HepG2 (cell line): ENCODE data around the gene SIDT1. TPM values are rescaled to one million over a fixed set of nuclear protein-coding genes. Genes with fewer than 3 reads are reported as not detected.

Experiments
- ATAC-seq: fragments of 200-7000 bp; cut with Tn5 transposase; 3 replicates; pipeline ENCODE4 v1.9.1; 2020; ENCODE audit warnings: mild to moderate bottlenecking, moderate library complexity
- BruUV-seq: library from RNA; stranded (reverse); fragments of 400-500 nt; replicated peaks from 2 replicates; lab custom pipeline; 2021; lab: Mats Ljungman, UMichigan
- CTCF ChIA-PET: fragments of 300-600 bp; formaldehyde crosslinking; extraction: SDS; loops from one replicate; lab custom pipeline; 2021; ENCODE audit warnings: low total read pairs, inconsistent platforms, low intra/inter-chr PET ratio; lab: Yijun Ruan, JAX
- POLR2A ChIA-PET: fragments of 350-600 bp; sonication (Branson Sonifier 250); formaldehyde crosslinking; loops from one replicate; lab custom pipeline; 2020; ENCODE audit warnings: antibody characterized with exemption, inconsistent platforms; lab: Yijun Ruan, JAX
- DNase-seq: peaks from one replicate; pipeline ENCODE4 v3.0.0-alpha.2; 2015; ENCODE audit warnings: low spot score
- FAIRE-seq: peaks from 3 replicates; lab custom pipeline; 2011; peaks lifted over from hg19 to GRCh38; lab: Jason Lieb, UNC
- H2AFZ ChIP-seq: one replicate; pipeline ENCODE4 v1.6.1; 2011; ENCODE audit warnings: low read length, inconsistent platforms
- H3K27ac ChIP-seq: fragments of 300-600 bp; 3 replicates; pipeline ENCODE4 v1.8.0; 2011; ENCODE audit warnings: mixed run types, mild to moderate bottlenecking, mixed read lengths, low read length, inconsistent platforms; ENCODE audit not compliant: insufficient read depth; ENCODE audit errors: extremely low read length
- H3K27me3 ChIP-seq, 2 experiments: fragments of 200-600 bp in 1 of 2; 2 replicates in 1 of 2; 3 replicates in 1 of 2; pipeline versions ENCODE4 v1.6.0 to v1.8.0; 2011; ENCODE audit warnings: low read length in 2 of 2, mild to moderate bottlenecking in 2 of 2, moderate library complexity in 2 of 2, inconsistent platforms in 1 of 2; ENCODE audit not compliant: insufficient read depth in 2 of 2, control insufficient read depth in 1 of 2
- H3K36me3 ChIP-seq, 2 experiments: fragments of 200-600 bp in 1 of 2; replicated peaks in 1 of 2; 2 replicates in 1 of 2; 3 replicates in 1 of 2; pipeline versions ENCODE4 v1.5.1 to v1.8.0; 2011; ENCODE audit warnings: low read length in 2 of 2, inconsistent platforms in 1 of 2; ENCODE audit not compliant: insufficient read depth in 2 of 2, control insufficient read depth in 1 of 2
- H3K4me1 ChIP-seq: 2 replicates; pipeline ENCODE4 v1.5.1; 2012; ENCODE audit warnings: low read length, inconsistent platforms; ENCODE audit not compliant: insufficient read depth
- H3K4me2 ChIP-seq: 2 replicates; pipeline ENCODE4 v1.6.0; 2011; ENCODE audit warnings: low read depth, low read length, inconsistent platforms
- H3K4me3 ChIP-seq, 3 experiments: fragments of 200-600 bp in 1 of 3; sonication (generic), shearing (Covaris generic) in 1 of 3; replicated peaks in 1 of 3; 2 replicates each; pipeline ENCODE4 v1.5.1; 2011 to 2016; ENCODE audit warnings: low read length in 3 of 3, inconsistent platforms in 2 of 3, low read depth in 2 of 3, mild to moderate bottlenecking in 2 of 3, control low read depth in 1 of 3, mixed read lengths in 1 of 3; ENCODE audit not compliant: insufficient read depth in 1 of 3
- H3K79me2 ChIP-seq: one replicate; pipeline ENCODE4 v1.6.1; 2011; ENCODE audit warnings: low read length, inconsistent platforms; ENCODE audit not compliant: insufficient read depth
- H3K9ac ChIP-seq: 2 replicates; pipeline ENCODE4 v1.6.0; 2011; ENCODE audit warnings: mild to moderate bottlenecking, low read depth, low read length, inconsistent platforms; ENCODE audit not compliant: insufficient read depth
- H3K9me3 ChIP-seq: 2 replicates; pipeline ENCODE4 v1.5.1; 2012; ENCODE audit warnings: mild to moderate bottlenecking, low read length
- H4K20me1 ChIP-seq: 2 replicates; pipeline ENCODE4 v1.6.0; 2011; ENCODE audit warnings: inconsistent platforms, mild to moderate bottlenecking, low read length, moderate library complexity; ENCODE audit not compliant: insufficient read depth
- CEBPG ChIP-seq: IDR thresholded peaks from 2 replicates; pipeline ENCODE4 v1.6.1; 2016
- CHD4 ChIP-seq: fragments of 200-600 bp; sonication (generic); IDR thresholded peaks from 2 replicates; pipeline ENCODE4 v1.7.0; 2017; ENCODE audit warnings: mild to moderate bottlenecking, low read length, borderline replicate concordance
- EP300 ChIP-seq, 3 experiments: sonication (generic) in 1 of 3; formaldehyde crosslinking in 1 of 3; IDR thresholded peaks; 2 replicates each; pipeline versions ENCODE4 v1.5.1 to v1.6.1; 2011 to 2020; ENCODE audit warnings: low read depth in 2 of 3, low read length in 2 of 3, borderline replicate concordance in 1 of 3, improper control_type of control experiment in 1 of 3, mild to moderate bottlenecking in 1 of 3, missing genetic modification reagents in 1 of 3, moderate library complexity in 1 of 3
- KDM2A ChIP-seq: sonication (generic); formaldehyde crosslinking; IDR thresholded peaks from 2 replicates; pipeline ENCODE4 v1.4.0; 2020; ENCODE audit warnings: low read depth, missing genetic modification reagents, borderline replicate concordance
- KDM5A ChIP-seq: fragments of 200-600 bp; sonication (generic); IDR thresholded peaks from 2 replicates; pipeline ENCODE4 v1.7.0; 2018; ENCODE audit warnings: antibody characterized with exemption, mild to moderate bottlenecking, low read length, borderline replicate concordance
- KDM6A ChIP-seq: IDR thresholded peaks from 2 replicates; pipeline ENCODE4 v1.6.1; 2016; ENCODE audit warnings: low read depth
- MED1 ChIP-seq: sonication (generic); formaldehyde crosslinking; IDR thresholded peaks from 2 replicates; pipeline ENCODE4 v1.4.0; 2020; ENCODE audit warnings: missing genetic modification reagents
- MYC ChIP-seq: sonication (generic); formaldehyde crosslinking; IDR thresholded peaks from 2 replicates; pipeline ENCODE4 v1.9.0; 2021; ENCODE audit warnings: missing genetic modification reagents, borderline replicate concordance
- MYNN ChIP-seq: sonication (generic); formaldehyde crosslinking; IDR thresholded peaks from 2 replicates; pipeline ENCODE4 v1.4.0; 2020; ENCODE audit warnings: mild to moderate bottlenecking, low read depth, missing genetic modification reagents
- MZF1 ChIP-seq: sonication (generic); formaldehyde crosslinking; IDR thresholded peaks from 2 replicates; pipeline ENCODE4 v1.8.1; 2023; ENCODE audit warnings: mild to moderate bottlenecking, missing genetic modification reagents, borderline replicate concordance
- NKX3-1 ChIP-seq: sonication (generic); formaldehyde crosslinking; IDR thresholded peaks from 2 replicates; pipeline ENCODE4 v1.5.0; 2020; ENCODE audit warnings: missing genetic modification reagents
- PHF5A ChIP-seq: IDR thresholded peaks from one replicate; pipeline ENCODE4 v1.6.1; 2018; ENCODE audit warnings: low read depth, missing genetic modification reagents; ENCODE audit not compliant: unreplicated experiment
- SOX13 ChIP-seq, 3 experiments: fragments of 450-650 bp in 1 of 3; sonication (generic) in 1 of 3; formaldehyde crosslinking in 1 of 3; IDR thresholded peaks in 2 of 3; conservative IDR thresholded peaks in 1 of 3; 2 replicates each; pipeline versions ENCODE4 v1.5.0 to v1.6.1; 2016 to 2020; ENCODE audit warnings: antibody characterized with exemption in 1 of 3, mild to moderate bottlenecking in 1 of 3, missing compliant biosample characterization in 1 of 3, missing genetic modification reagents in 1 of 3, moderate library complexity in 1 of 3
- ZBTB7B ChIP-seq: sonication (generic); formaldehyde crosslinking; IDR thresholded peaks from 2 replicates; pipeline ENCODE4 v1.4.0; 2020; ENCODE audit warnings: missing genetic modification reagents
- ZNF205 ChIP-seq: IDR thresholded peaks from 2 replicates; pipeline ENCODE4 v1.6.1; 2018; ENCODE audit warnings: missing biosample characterization, missing genetic modification reagents
- ZNF335 ChIP-seq: sonication (generic); formaldehyde crosslinking; IDR thresholded peaks from 2 replicates; pipeline ENCODE4 v1.4.0; 2020; ENCODE audit warnings: missing genetic modification reagents
- ZNF432 ChIP-seq: sonication (generic); formaldehyde crosslinking; IDR thresholded peaks from 2 replicates; pipeline ENCODE4 v1.5.0; 2020; ENCODE audit warnings: missing genetic modification reagents, mild to moderate bottlenecking, borderline replicate concordance
- ZNF547 ChIP-seq: sonication (generic); formaldehyde crosslinking; IDR thresholded peaks from 2 replicates; pipeline ENCODE4 v1.5.1; 2020; ENCODE audit warnings: mild to moderate bottlenecking, missing genetic modification reagents
- ZNF672 ChIP-seq: sonication (generic); formaldehyde crosslinking; IDR thresholded peaks from 2 replicates; pipeline ENCODE4 v1.8.1; 2022; ENCODE audit warnings: missing genetic modification reagents
- ZSCAN21 ChIP-seq: sonication (generic); formaldehyde crosslinking; IDR thresholded peaks from 2 replicates; pipeline ENCODE4 v1.8.0; 2022; ENCODE audit warnings: mild to moderate bottlenecking, missing genetic modification reagents, moderate library complexity, borderline replicate concordance
- WGBS: methylation state at CpG from one replicate; pipeline ENCODE4 v1.1.6; 2017; ENCODE audit warnings: low lambda C conversion rate; 5-methylcytosine and 5-hydroxymethylcytosine counted together
- in situ Hi-C: cut with HindIII; loops from 2 replicates; pipeline ENCODE4 v1.10.0; 2017; ENCODE audit warnings: low pct_unique_long_range_greater_than_20kb; ENCODE audit not compliant: extremely low pct_ligation_motif_present
- intact Hi-C: fragments of 100-400 bp; cut with micrococcal nuclease; formaldehyde crosslinking; loops from one replicate; pipeline ENCODE4 v1.10.0; 2022; ENCODE audit not compliant: unreplicated experiment
- polyA plus RNA-seq, 8 experiments: library from polyadenylated mRNA; depleted of rRNA in 3 of 8; stranded (reverse) in 7 of 8; unstranded in 1 of 8; fragments of >200 nt; fragmentation: Illumina TruSeq in 4 of 8; extraction: Trizol in 4 of 8; gene quantifications; 2 replicates each; pipeline versions ENCODE4 v1.2.1 to v1.2.3, GENCODE V29; 2011 to 2016; ENCODE audit warnings: low read depth in 4 of 8, missing spikeins in 1 of 8, mixed read lengths in 1 of 8; ENCODE audit not compliant: insufficient read depth in 1 of 8
- total RNA-seq, 5 experiments: library from RNA; depleted of rRNA; stranded (reverse); fragments of >200 nt; fragmentation: Illumina TruSeq; extraction: Trizol; gene quantifications; 2 replicates each; pipeline ENCODE4 v1.2.3, GENCODE V29; 2016; ENCODE audit warnings: low read depth in 1 of 5
- TF ChIP-seq, protein P1 (sequence below): sonication (generic); formaldehyde crosslinking; conservative IDR thresholded peaks from 2 replicates; pipeline ENCODE4 v1.8.0; 2022; ENCODE audit warnings: mild to moderate bottlenecking, moderate library complexity, missing genetic modification reagents
- TF ChIP-seq, protein P2 (sequence below): sonication (generic); formaldehyde crosslinking; conservative IDR thresholded peaks from 2 replicates; pipeline ENCODE4 v1.4.0; 2020; ENCODE audit warnings: missing genetic modification reagents

Gene SIDT1
- total and polyA plus RNA-seq, 2 of the 13 experiments (the other 11 are each of a cell fraction or from before 2014, with no cell fraction given) = 0.07 TPM

DNA sequence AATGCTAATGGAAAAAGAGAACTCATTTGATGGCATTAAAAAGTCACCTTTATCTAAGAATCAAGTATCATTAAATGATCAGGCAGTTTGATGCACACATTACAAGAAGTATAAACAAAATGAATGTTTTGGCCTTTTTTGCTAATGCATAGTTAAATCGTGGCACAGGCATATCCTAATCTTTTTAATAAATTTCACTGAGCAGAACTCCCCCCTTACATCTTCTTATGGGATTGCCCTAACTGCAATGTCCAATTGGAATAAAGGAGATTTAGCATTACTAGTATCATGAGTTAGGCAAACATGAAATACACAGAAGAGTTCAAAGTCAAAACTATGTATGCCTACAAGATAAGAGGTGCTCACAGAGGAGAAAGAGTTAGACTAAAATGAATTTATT lies 131.4 kb downstream of the SIDT1 start:
- Histone ChIP-seq H3K79me2 (peaks cover 4% of the 10 kb centered on the region), H3K4me1 (peaks cover 42% of the 10 kb centered on the region), H3K4me3 (peak overlapping the region; percentile 11 to 33 (median 30); a peak in 4 of 6 replicates), H3K27ac (peak overlapping the region; percentile 88), H2AFZ (no peak overlapping the region), H3K27me3 (no peaks in the 10 kb centered on the region), H3K9ac (peak overlapping the region; percentile 51), H4K20me1 (no peaks in the 10 kb centered on the region), H3K9me3 (no peaks in the 10 kb centered on the region), H3K36me3 (peaks cover 16 to 22% of the 10 kb centered on the region in 2 experiments), H3K4me2 (peak overlapping the region; percentile 79)
- ChIA-PET POLR2A (interaction anchor here (1.0 to 4.0 kb wide), 10 partner anchors 10 to 673 kb away, joined by 3 to 58 read pairs (median 6); partner anchors contain the start of genes ATP6V1A, NAA50, SPICE1 and USF3), CTCF (no interaction called here)
- no TSS peak for BruUV-seq
- 0% methylated on average over 1 of the region's 1 CpG for WGBS
- DNase-seq (peak; percentile 91), FAIRE-seq (no peak), ATAC-seq (peak; percentile 88)
- intact Hi-C loops (loop anchor here (1.0 to 2.0 kb wide), 3 partner anchors 33 to 73 kb away; partner anchors contain the start of gene USF3), in situ Hi-C loops (no loop called here)
- TF ChIP-seq ZNF205 (peak; percentile 53; the same call in 1 of the 2 replicates), ZSCAN21 (CRISPR knock-in tag) (no peak), MZF1 (CRISPR knock-in tag) (no peak), NKX3-1 (CRISPR knock-in tag) (no peak), KDM6A (CRISPR knock-in tag) (peak; percentile 89), MYNN (CRISPR knock-in tag) (no peak), MED1 (CRISPR knock-in tag) (peak; percentile 18; the same call in 1 of the 2 replicates), EP300 (IDR thresholded peaks at IDR 0.05; ENCODE audit: low read depth in 2 of 2, low read length in 2 of 2) (peak in 1 of 2 experiments; percentile 37; a peak in 1 of 4 replicates), EP300 (CRISPR knock-in tag; IDR thresholded peaks at IDR 0.05; ENCODE audit: borderline replicate concordance) (no peak), CHD4 (peak; percentile 83; the same call in 1 of the 2 replicates), PHF5A (peak; percentile 40), ZNF432 (CRISPR knock-in tag) (no peak), ZNF672 (CRISPR knock-in tag) (no peak), SOX13 (IDR thresholded peaks at IDR 0.05) (no peak; the same call in 1 of the 2 replicates), SOX13 (CRISPR knock-in tag; conservative IDR thresholded peaks at IDR 0.05 in 1 of 2, IDR thresholded peaks at IDR 0.05 in 1 of 2) (peak in 1 of 2 experiments; percentile 40; a peak in 1 of 4 replicates), ZNF547 (CRISPR knock-in tag) (no peak), ZBTB7B (CRISPR knock-in tag) (no peak), KDM5A (peak; percentile 77; the same call in 1 of the 2 replicates), ZNF335 (CRISPR knock-in tag) (no peak), KDM2A (CRISPR knock-in tag) (no peak), MYC (CRISPR knock-in tag) (no peak), CEBPG (peak; percentile 56)
- TF ChIP-seq, protein P1, sequence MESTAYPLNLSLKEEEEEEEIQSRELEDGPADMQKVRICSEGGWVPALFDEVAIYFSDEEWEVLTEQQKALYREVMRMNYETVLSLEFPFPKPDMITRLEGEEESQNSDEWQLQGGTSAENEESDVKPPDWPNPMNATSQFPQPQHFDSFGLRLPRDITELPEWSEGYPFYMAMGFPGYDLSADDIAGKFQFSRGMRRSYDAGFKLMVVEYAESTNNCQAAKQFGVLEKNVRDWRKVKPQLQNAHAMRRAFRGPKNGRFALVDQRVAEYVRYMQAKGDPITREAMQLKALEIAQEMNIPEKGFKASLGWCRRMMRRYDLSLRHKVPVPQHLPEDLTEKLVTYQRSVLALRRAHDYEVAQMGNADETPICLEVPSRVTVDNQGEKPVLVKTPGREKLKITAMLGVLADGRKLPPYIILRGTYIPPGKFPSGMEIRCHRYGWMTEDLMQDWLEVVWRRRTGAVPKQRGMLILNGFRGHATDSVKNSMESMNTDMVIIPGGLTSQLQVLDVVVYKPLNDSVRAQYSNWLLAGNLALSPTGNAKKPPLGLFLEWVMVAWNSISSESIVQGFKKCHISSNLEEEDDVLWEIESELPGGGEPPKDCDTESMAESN = no peak
- TF ChIP-seq, protein P2, sequence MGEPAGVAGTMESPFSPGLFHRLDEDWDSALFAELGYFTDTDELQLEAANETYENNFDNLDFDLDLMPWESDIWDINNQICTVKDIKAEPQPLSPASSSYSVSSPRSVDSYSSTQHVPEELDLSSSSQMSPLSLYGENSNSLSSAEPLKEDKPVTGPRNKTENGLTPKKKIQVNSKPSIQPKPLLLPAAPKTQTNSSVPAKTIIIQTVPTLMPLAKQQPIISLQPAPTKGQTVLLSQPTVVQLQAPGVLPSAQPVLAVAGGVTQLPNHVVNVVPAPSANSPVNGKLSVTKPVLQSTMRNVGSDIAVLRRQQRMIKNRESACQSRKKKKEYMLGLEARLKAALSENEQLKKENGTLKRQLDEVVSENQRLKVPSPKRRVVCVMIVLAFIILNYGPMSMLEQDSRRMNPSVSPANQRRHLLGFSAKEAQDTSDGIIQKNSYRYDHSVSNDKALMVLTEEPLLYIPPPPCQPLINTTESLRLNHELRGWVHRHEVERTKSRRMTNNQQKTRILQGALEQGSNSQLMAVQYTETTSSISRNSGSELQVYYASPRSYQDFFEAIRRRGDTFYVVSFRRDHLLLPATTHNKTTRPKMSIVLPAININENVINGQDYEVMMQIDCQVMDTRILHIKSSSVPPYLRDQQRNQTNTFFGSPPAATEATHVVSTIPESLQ (CRISPR knock-in tag) = no peak; the same call in 1 of the 2 replicates
